HEK293 (cell line): ENCODE data around the gene INO80.

Experiments
- CTCF ChIP-seq: fragments of 450-650 bp; formaldehyde crosslinking; IDR thresholded peaks from 2 replicates; pipeline ENCODE4 v1.5.1; 2016; ENCODE audit warnings: missing biosample characterization, missing genetic modification characterization
- HOXA7 ChIP-seq: sonication (generic); formaldehyde crosslinking; IDR thresholded peaks from 2 replicates; pipeline ENCODE4 v1.8.1; 2022; ENCODE audit warnings: missing genetic modification reagents, borderline replicate concordance
- KLF1 ChIP-seq: fragments of 450-650 bp; formaldehyde crosslinking; IDR thresholded peaks from 2 replicates; pipeline ENCODE4 v1.5.1; 2016; ENCODE audit warnings: missing biosample characterization, missing genetic modification characterization
- ZBTB21 ChIP-seq: fragments of 450-650 bp; formaldehyde crosslinking; IDR thresholded peaks from 2 replicates; pipeline ENCODE4 v1.5.1; 2017; ENCODE audit warnings: missing biosample characterization, missing genetic modification characterization
- ZNF214 ChIP-seq: fragments of 450-650 bp; formaldehyde crosslinking; IDR thresholded peaks from 2 replicates; pipeline ENCODE4 v1.5.1; 2017; ENCODE audit warnings: missing biosample characterization, mild to moderate bottlenecking, missing genetic modification characterization, borderline replicate concordance
- ZNF24 ChIP-seq: fragments of 450-650 bp; formaldehyde crosslinking; IDR thresholded peaks from 2 replicates; pipeline ENCODE4 v1.5.1; 2016; ENCODE audit warnings: missing biosample characterization, missing genetic modification characterization
- ZNF292 ChIP-seq: fragments of 450-650 bp; formaldehyde crosslinking; IDR thresholded peaks from 2 replicates; pipeline ENCODE4 v1.5.1; 2016; ENCODE audit warnings: low read depth, missing biosample characterization, missing genetic modification characterization, borderline replicate concordance
- ZNF501 ChIP-seq: fragments of 450-650 bp; formaldehyde crosslinking; IDR thresholded peaks from 2 replicates; pipeline ENCODE4 v1.5.1; 2016; ENCODE audit warnings: missing biosample characterization, missing genetic modification characterization
- TF ChIP-seq, protein P1 (sequence below): fragments of 450-650 bp; formaldehyde crosslinking; IDR thresholded peaks from 2 replicates; pipeline ENCODE4 v1.5.1; 2016; ENCODE audit warnings: missing biosample characterization, missing genetic modification characterization

DNA sequence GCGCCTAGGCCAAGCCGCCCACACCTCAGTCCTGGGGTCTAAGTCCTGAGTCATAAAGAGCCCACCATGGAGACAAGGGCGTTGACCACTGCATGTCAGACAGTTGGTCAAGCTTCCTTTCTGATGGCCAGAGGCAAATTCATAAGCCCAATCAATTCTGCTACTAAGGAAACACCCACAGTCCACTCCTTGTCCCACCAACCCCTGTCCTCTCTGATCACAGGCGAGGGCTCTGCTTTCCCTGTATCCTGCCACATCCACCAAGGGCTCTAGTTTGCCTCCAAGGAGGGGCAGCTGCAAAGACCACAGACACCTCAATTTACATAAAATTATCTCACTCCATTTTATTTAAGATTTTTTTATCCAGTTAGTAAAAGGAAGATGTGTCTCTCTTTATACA lies 137.5 kb downstream of the INO80 start:
- TF ChIP-seq CTCF (tag by site-specific recombination) (no peak), ZNF292 (tag by site-specific recombination) (no peak), ZNF501 (tag by site-specific recombination) (no peak), KLF1 (tag by site-specific recombination) (no peak), ZNF24 (tag by site-specific recombination) (no peak), HOXA7 (no peak), ZBTB21 (tag by site-specific recombination) (no peak), ZNF214 (tag by site-specific recombination) (no peak)
- TF ChIP-seq, protein P1, sequence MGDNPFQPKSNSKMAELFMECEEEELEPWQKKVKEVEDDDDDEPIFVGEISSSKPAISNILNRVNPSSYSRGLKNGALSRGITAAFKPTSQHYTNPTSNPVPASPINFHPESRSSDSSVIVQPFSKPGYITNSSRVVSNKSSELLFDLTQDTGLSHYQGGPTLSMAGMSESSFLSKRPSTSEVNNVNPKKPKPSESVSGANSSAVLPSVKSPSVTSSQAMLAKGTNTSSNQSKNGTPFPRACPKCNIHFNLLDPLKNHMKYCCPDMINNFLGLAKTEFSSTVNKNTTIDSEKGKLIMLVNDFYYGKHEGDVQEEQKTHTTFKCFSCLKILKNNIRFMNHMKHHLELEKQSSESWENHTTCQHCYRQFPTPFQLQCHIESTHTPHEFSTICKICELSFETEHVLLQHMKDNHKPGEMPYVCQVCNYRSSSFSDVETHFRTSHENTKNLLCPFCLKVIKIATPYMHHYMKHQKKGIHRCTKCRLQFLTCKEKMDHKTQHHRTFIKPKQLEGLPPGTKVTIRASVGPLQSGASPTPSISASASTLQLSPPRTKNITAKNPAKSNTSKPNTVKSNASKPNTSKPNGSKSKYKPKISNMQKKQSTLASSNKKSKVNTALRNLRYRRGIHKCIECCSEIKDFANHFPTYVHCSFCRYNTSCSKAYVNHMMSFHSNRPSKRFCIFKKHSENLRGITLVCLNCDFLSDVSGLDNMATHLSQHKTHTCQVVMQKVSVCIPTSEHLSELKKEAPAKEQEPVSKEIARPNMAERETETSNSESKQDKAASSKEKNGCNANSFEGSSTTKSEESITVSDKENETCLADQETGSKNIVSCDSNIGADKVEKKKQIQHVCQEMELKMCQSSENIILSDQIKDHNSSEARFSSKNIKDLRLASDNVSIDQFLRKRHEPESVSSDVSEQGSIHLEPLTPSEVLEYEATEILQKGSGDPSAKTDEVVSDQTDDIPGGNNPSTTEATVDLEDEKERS (tag by site-specific recombination) = no peak
